GM18951 (cell line): Measurements from ENCODE around the gene EGR2.
"Not testable (repeated sequence)": the region's sequence is repeated elsewhere in the genome, so short reads cannot be mapped to it uniquely, and the experiment has no call there.

Source experiments
- POLR2A ChIP-seq: IDR thresholded peaks from 4 replicates; pipeline ENCODE4 v1.6.1; 2011; ENCODE audit warnings: mild to moderate bottlenecking; ENCODE audit not compliant: insufficient read length, insufficient read depth; ENCODE audit errors: extremely low read depth
- in situ Hi-C: fragments of 300-500 bp; cut with MboI; formaldehyde crosslinking; loops from one replicate; pipeline ENCODE4 v1.12.0; 2022; ENCODE audit warnings: low sequenced_read_pairs, mixed read lengths, inconsistent platforms; ENCODE audit not compliant: unreplicated experiment

EGR2 gene

GRCh38 chr10:62795762-62796161 is 20.4 kb downstream of the EGR2 start:
- in situ Hi-C loops: no loop called here
- no peak for TF ChIP-seq POLR2A

GRCh38 chr10:62795100-62795499 is 21.1 kb downstream of the EGR2 start:
- TF ChIP-seq POLR2A: no peak

GRCh38 chr10:62794306-62794705 is 21.9 kb downstream of the EGR2 start:
- no peak for TF ChIP-seq POLR2A
- in situ Hi-C loops: no loop called here

More at GRCh38 chr10:62795100-62795499, 21.1 kb downstream of the EGR2 start:
- in situ Hi-C loops: no loop called here

GRCh38 chr10:62792261-62792660 is 23.9 kb downstream of the EGR2 start:
- TF ChIP-seq POLR2A: no peak
- in situ Hi-C loops: no loop called here

GRCh38 chr10:62790571-62790970 is 25.6 kb downstream of the EGR2 start:
- in situ Hi-C loops: no loop called here
- no peak for TF ChIP-seq POLR2A

GRCh38 chr10:62790019-62790555 is 26.1 kb downstream of the EGR2 start:
- in situ Hi-C loops: no loop called here
- no peak for TF ChIP-seq POLR2A

- TF ChIP-seq POLR2A: no peak
- in situ Hi-C loops: no loop called here
Observed at GRCh38 chr10:62788861-62789467, 27.2 kb downstream of the EGR2 start.

GRCh38 chr10:62788285-62788684 is 27.9 kb downstream of the EGR2 start:
- in situ Hi-C loops: not testable (repeated sequence)

- in situ Hi-C loops: not testable (repeated sequence)
Observed at GRCh38 chr10:62784537-62784936, 31.6 kb downstream of the EGR2 start.

- in situ Hi-C loops: no loop called here
- no peak for TF ChIP-seq POLR2A
Observed at GRCh38 chr10:62779487-62780248, 36.5 kb downstream of the EGR2 start.

GRCh38 chr10:62778125-62778524 is 38.0 kb downstream of the EGR2 start:
- in situ Hi-C loops: no loop called here
- TF ChIP-seq POLR2A: no peak

GRCh38 chr10:62772186-62772974 is 43.8 kb downstream of the EGR2 start:
- TF ChIP-seq POLR2A: no peak
- in situ Hi-C loops: no loop called here

- in situ Hi-C loops: no loop called here
Observed at GRCh38 chr10:62769574-62770242, 46.5 kb downstream of the EGR2 start.

More at GRCh38 chr10:62769574-62770242, 46.5 kb downstream of the EGR2 start:
- no peak for TF ChIP-seq POLR2A
